Activated naive CD4-positive, alpha-beta T cell treated with anti-CD3 and anti-CD28 coated beads for 36 hours (primary cell): ENCODE data around the gene ATAD3C. TPM values are rescaled to one million over a fixed set of nuclear protein-coding genes. Genes with fewer than 3 reads are reported as not detected.
A peak's percentile ranks its signal among the peaks of the same experiment; 100 is the strongest.
"Not testable (repeated sequence)": the region's sequence is repeated elsewhere in the genome, so short reads cannot be mapped to it uniquely, and the experiment has no call there.

Experiments
- CTCF ChIA-PET: fragments of 350-600 bp; sonication (Branson Sonifier 250); formaldehyde crosslinking; loops from one replicate; lab custom pipeline; 2021; ENCODE audit warnings: antibody characterized with exemption; lab: Charles Lee
- DNase-seq: peaks from one replicate; pipeline ENCODE4 v3.0.0-alpha.2; 2020
- H3K27ac Mint-ChIP-seq: one replicate; pipeline ENCODE4 v1.8.0; 2021; ENCODE audit warnings: mild to moderate bottlenecking, mixed read lengths
- H3K27me3 Mint-ChIP-seq: one replicate; pipeline ENCODE4 v1.8.0; 2021; ENCODE audit warnings: low read depth, mixed read lengths
- H3K36me3 Mint-ChIP-seq: one replicate; pipeline ENCODE4 v1.8.0; 2021; ENCODE audit warnings: low read depth, mixed read lengths
- H3K4me1 Mint-ChIP-seq: one replicate; pipeline ENCODE4 v1.8.0; 2021; ENCODE audit warnings: low read depth, mixed read lengths
- H3K4me3 Mint-ChIP-seq: one replicate; pipeline ENCODE4 v1.8.0; 2021; ENCODE audit warnings: mild to moderate bottlenecking, moderate library complexity, mixed read lengths
- H3K9me3 Mint-ChIP-seq: one replicate; pipeline ENCODE4 v1.8.0; 2021; ENCODE audit warnings: mixed read lengths
- intact Hi-C: fragments of 100-400 bp; cut with micrococcal nuclease; formaldehyde crosslinking; loops from one replicate; pipeline ENCODE4 v1.15.1; 2023
- total RNA-seq, 2 experiments: library from RNA; stranded (reverse); gene quantifications; one replicate each; pipeline ENCODE4 v1.2.3, GENCODE V29; 2021

ATAD3C gene
- total RNA-seq, 2 experiments from 2014 or later, result 0.42 to 0.57 TPM

GRCh38 chr1:1428967-1429366, 20.5 kb upstream of the ATAD3C start:
- H3K36me3 Mint-ChIP-seq, H3K4me1 Mint-ChIP-seq, H3K27ac Mint-ChIP-seq, H3K9me3 Mint-ChIP-seq, DNase-seq, intact Hi-C loops, H3K4me3 Mint-ChIP-seq: not testable (repeated sequence)
- H3K27me3 Mint-ChIP-seq, result peaks cover 30% of the 10 kb centered on the region
- CTCF ChIA-PET, result interaction anchor here (2.4 kb wide), 1 partner anchor 12 kb away, joined by 11 read pairs; no protein-coding TSS in a partner anchor

GRCh38 chr1:1429671-1430073, 19.8 kb upstream of the ATAD3C start:
- no peak for DNase-seq
- intact Hi-C loops, result no loop called here
- H3K4me1 Mint-ChIP-seq, result peaks cover 8% of the 10 kb centered on the region
- peaks cover 28% of the 10 kb centered on the region for H3K27me3 Mint-ChIP-seq
- no peaks in the 10 kb centered on the region for H3K36me3 Mint-ChIP-seq
- H3K27ac Mint-ChIP-seq, result no peak overlapping the region
- H3K4me3 Mint-ChIP-seq, result no peak overlapping the region
- no peaks in the 10 kb centered on the region for H3K9me3 Mint-ChIP-seq
- CTCF ChIA-PET, result interaction anchor here (2.4 kb wide), 1 partner anchor 11 kb away, joined by 11 read pairs; no protein-coding TSS in a partner anchor

GRCh38 chr1:1430114-1430982, 19.1 kb upstream of the ATAD3C start:
- H3K9me3 Mint-ChIP-seq, result no peaks in the 10 kb centered on the region
- peaks cover 27% of the 10 kb centered on the region for H3K27me3 Mint-ChIP-seq
- H3K4me1 Mint-ChIP-seq, result peaks cover 13% of the 10 kb centered on the region
- no peak overlapping the region for H3K27ac Mint-ChIP-seq
- no peak for DNase-seq
- H3K36me3 Mint-ChIP-seq, result no peaks in the 10 kb centered on the region
- no peak overlapping the region for H3K4me3 Mint-ChIP-seq
- CTCF ChIA-PET, result interaction anchor here (2.4 kb wide), 1 partner anchor 11 kb away, joined by 11 read pairs; no protein-coding TSS in a partner anchor
- intact Hi-C loops, result no loop called here

GRCh38 chr1:1430992-1431844, 18.3 kb upstream of the ATAD3C start:
- no peaks in the 10 kb centered on the region for H3K36me3 Mint-ChIP-seq

GRCh38 chr1:1431845-1432273, 17.6 kb upstream of the ATAD3C start:
- intact Hi-C loops, result no loop called here
- CTCF ChIA-PET, result no interaction called here
- DNase-seq, result no peak
- peaks cover 14% of the 10 kb centered on the region for H3K4me1 Mint-ChIP-seq
- no peaks in the 10 kb centered on the region for H3K9me3 Mint-ChIP-seq
- H3K27me3 Mint-ChIP-seq, result peaks cover 27% of the 10 kb centered on the region
- H3K36me3 Mint-ChIP-seq, result no peaks in the 10 kb centered on the region
- no peak overlapping the region for H3K27ac Mint-ChIP-seq
- H3K4me3 Mint-ChIP-seq, result no peak overlapping the region

More at GRCh38 chr1:1430992-1431844, 18.3 kb upstream of the ATAD3C start:
- no peak overlapping the region for H3K4me3 Mint-ChIP-seq
- H3K4me1 Mint-ChIP-seq, result peaks cover 13% of the 10 kb centered on the region
- no peaks in the 10 kb centered on the region for H3K9me3 Mint-ChIP-seq
- peaks cover 26% of the 10 kb centered on the region for H3K27me3 Mint-ChIP-seq
- CTCF ChIA-PET, result no interaction called here
- H3K27ac Mint-ChIP-seq, result no peak overlapping the region
- intact Hi-C loops, result no loop called here
- DNase-seq, result no peak

- no peaks in the 10 kb centered on the region for H3K36me3 Mint-ChIP-seq
- intact Hi-C loops, result no loop called here
- H3K9me3 Mint-ChIP-seq, result no peaks in the 10 kb centered on the region
- CTCF ChIA-PET, result interaction anchor here (0.7 kb wide), 1 partner anchor 9 kb away, joined by 3 read pairs; no protein-coding TSS in a partner anchor
- H3K4me1 Mint-ChIP-seq, result peaks cover 14% of the 10 kb centered on the region
- no peak overlapping the region for H3K27ac Mint-ChIP-seq
- peaks cover 27% of the 10 kb centered on the region for H3K27me3 Mint-ChIP-seq
- H3K4me3 Mint-ChIP-seq, result no peak overlapping the region
- no peak for DNase-seq
Observed at GRCh38 chr1:1432274-1432950, 17.1 kb upstream of the ATAD3C start.

- peak overlapping the region; percentile 41 for H3K4me3 Mint-ChIP-seq
- peak overlapping the region; percentile 46 for H3K27ac Mint-ChIP-seq
- intact Hi-C loops, result no loop called here
- H3K9me3 Mint-ChIP-seq, result no peaks in the 10 kb centered on the region
- H3K36me3 Mint-ChIP-seq, result no peaks in the 10 kb centered on the region
- peaks cover 27% of the 10 kb centered on the region for H3K27me3 Mint-ChIP-seq
- CTCF ChIA-PET, result interaction anchor here (0.7 to 1.3 kb wide), 2 partner anchors 8 to 17 kb away, joined by 3 read pairs; partner anchors contain the start of gene ATAD3C
- peaks cover 14% of the 10 kb centered on the region for H3K4me1 Mint-ChIP-seq
- peak; percentile 24 for DNase-seq
Observed at GRCh38 chr1:1432951-1433803, 16.3 kb upstream of the ATAD3C start.

- Mint-ChIP-seq H3K9me3 (no peaks in the 10 kb centered on the region), H3K4me3 (peak overlapping the region; percentile 41), H3K4me1 (peaks cover 11% of the 10 kb centered on the region), H3K27ac (peak overlapping the region; percentile 46), H3K27me3 (peaks cover 28% of the 10 kb centered on the region), H3K36me3 (no peaks in the 10 kb centered on the region)
- intact Hi-C loops, result no loop called here
- CTCF ChIA-PET, result interaction anchor here (1.3 kb wide), 1 partner anchor 16 kb away, joined by 3 read pairs; the partner anchor contains the start of gene ATAD3C
- DNase-seq, result peak; percentile 80
Observed at GRCh38 chr1:1433804-1434130, 15.7 kb upstream of the ATAD3C start.

GRCh38 chr1:1434131-1434823, 15.2 kb upstream of the ATAD3C start:
- peaks cover 11% of the 10 kb centered on the region for H3K4me1 Mint-ChIP-seq
- H3K9me3 Mint-ChIP-seq, result no peaks in the 10 kb centered on the region
- H3K27ac Mint-ChIP-seq, result no peak overlapping the region
- H3K4me3 Mint-ChIP-seq, result peak overlapping the region; percentile 18
- H3K27me3 Mint-ChIP-seq, result peaks cover 29% of the 10 kb centered on the region
- peak; percentile 21 for DNase-seq
- CTCF ChIA-PET, result interaction anchor here (1.3 kb wide), 1 partner anchor 15 kb away, joined by 3 read pairs; the partner anchor contains the start of gene ATAD3C
- intact Hi-C loops, result no loop called here
- no peaks in the 10 kb centered on the region for H3K36me3 Mint-ChIP-seq

- H3K27me3 Mint-ChIP-seq, result peaks cover 25% of the 10 kb centered on the region
- H3K4me1 Mint-ChIP-seq, result peaks cover 11% of the 10 kb centered on the region
- CTCF ChIA-PET, result no interaction called here
- H3K4me3 Mint-ChIP-seq, result peak overlapping the region; percentile 50
- H3K27ac Mint-ChIP-seq, result no peak overlapping the region
- H3K36me3 Mint-ChIP-seq, result no peaks in the 10 kb centered on the region
- H3K9me3 Mint-ChIP-seq, result no peaks in the 10 kb centered on the region
- DNase-seq, result no peak
- intact Hi-C loops, result no loop called here
Observed at GRCh38 chr1:1434824-1435105, 14.7 kb upstream of the ATAD3C start.
